GM12891 (cell line): ENCODE data around the gene MBOAT2.

ENCODE experiments used
- POLR2A ChIP-seq: IDR thresholded peaks from 2 replicates; pipeline ENCODE4 v1.6.1; 2011; ENCODE audit warnings: low read depth, low read length, control low read depth
- POLR2AphosphoS5 ChIP-seq: IDR thresholded peaks from 2 replicates; pipeline ENCODE4 v1.6.1; 2011; ENCODE audit warnings: low read depth, low read length, control low read depth
- POU2F2 ChIP-seq: IDR thresholded peaks from 2 replicates; pipeline ENCODE4 v1.6.1; 2011; ENCODE audit warnings: low read depth, mild to moderate bottlenecking, control low read depth, low read length, moderate library complexity

DNA sequence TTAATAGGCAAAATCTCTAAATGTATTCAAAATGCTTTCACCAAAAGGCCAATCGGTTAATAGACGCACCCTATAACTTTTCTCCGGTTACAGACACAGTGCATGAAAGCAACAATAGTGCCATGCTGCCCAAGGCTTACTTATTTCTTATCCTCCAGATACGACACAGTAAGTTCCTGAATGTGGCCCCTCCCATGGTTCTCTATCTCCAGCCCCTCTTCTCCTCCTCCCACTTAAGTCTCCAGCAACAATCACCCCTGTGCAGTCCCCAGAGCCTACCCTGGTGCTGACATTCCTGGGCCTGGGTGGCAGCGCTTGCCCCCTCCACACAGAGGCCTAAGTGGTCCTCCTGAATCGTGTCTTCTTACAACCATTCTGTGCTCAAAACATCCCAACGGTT is 169.6 kb downstream of the MBOAT2 start:
- no peak for TF ChIP-seq POLR2A
- no peak for TF ChIP-seq POU2F2
- no peak for TF ChIP-seq POLR2AphosphoS5
